Measurements from ENCODE around the gene SLC7A14. TPM values are rescaled to one million over a fixed set of nuclear protein-coding genes. Genes with fewer than 3 reads are reported as not detected.

The SLC7A14 gene
- total RNA-seq, 1 donor from 2014 or later, result under 0.01 TPM

DNA sequence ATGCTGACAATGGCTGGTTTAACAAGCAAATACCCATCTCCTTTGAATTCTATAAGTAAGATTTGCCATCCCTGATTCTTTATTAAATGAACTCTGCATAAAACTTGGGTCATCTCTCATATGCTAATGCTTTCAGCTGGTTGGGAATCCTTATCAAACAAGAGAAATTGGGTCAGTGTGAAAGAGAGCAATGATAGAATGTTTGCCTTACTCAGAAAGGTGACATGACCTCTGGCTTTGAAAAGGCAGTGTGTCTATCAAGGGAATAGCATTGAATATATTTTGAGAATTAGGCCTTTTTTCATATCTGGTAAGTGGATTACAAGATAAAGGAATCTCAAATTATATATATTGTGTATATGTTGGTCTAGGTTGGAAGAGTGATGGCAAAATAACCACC lies 8.7 kb upstream of the SLC7A14 start:
- no peak for DNase-seq (ENCODE audit: low read depth)
- Histone ChIP-seq H3K36me3 (ENCODE audit: control insufficient read depth, insufficient read depth, low read length) (no peaks in the 10 kb centered on the region), H3K4me3 (ENCODE audit: low read depth, low read length) (no peak overlapping the region), H3K27me3 (ENCODE audit: control insufficient read depth, insufficient read depth, low read length) (no peaks in the 10 kb centered on the region)
- TF ChIP-seq CTCF (IDR thresholded peaks at IDR 0.05; ENCODE audit: insufficient read depth, low read length, severe bottlenecking), result no peak
- FAIRE-seq, result no peak

DNA sequence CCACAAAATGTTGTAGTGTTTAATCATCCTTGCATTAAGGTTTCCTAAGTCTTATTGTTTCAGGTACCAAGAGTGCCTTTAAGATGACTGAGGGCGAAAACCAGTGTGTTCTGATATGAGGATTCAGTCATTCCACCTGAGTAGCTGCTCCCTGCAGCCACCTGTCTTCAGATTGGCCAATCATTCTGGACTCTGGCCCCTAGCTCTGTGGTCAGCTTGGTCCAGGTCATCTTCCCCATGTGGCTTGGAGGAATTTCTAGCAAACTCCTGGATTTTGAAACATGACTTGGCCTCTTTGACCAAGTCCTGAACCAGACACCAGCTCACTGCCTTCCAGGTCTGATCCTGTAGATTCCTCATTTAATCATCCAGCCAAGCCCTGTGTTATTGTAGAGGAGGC lies 7.8 kb upstream of the SLC7A14 start:
- FAIRE-seq, result no peak
- DNase-seq (ENCODE audit: low read depth), result no peak
- peaks cover 3% of the 10 kb centered on the region for H3K27me3 ChIP-seq (ENCODE audit: control insufficient read depth, insufficient read depth, low read length)
- no peak for TF ChIP-seq CTCF (IDR thresholded peaks at IDR 0.05; ENCODE audit: insufficient read depth, low read length, severe bottlenecking)
- H3K4me3 ChIP-seq (ENCODE audit: low read depth, low read length), result no peak overlapping the region
- no peaks in the 10 kb centered on the region for H3K36me3 ChIP-seq (ENCODE audit: control insufficient read depth, insufficient read depth, low read length)

DNA sequence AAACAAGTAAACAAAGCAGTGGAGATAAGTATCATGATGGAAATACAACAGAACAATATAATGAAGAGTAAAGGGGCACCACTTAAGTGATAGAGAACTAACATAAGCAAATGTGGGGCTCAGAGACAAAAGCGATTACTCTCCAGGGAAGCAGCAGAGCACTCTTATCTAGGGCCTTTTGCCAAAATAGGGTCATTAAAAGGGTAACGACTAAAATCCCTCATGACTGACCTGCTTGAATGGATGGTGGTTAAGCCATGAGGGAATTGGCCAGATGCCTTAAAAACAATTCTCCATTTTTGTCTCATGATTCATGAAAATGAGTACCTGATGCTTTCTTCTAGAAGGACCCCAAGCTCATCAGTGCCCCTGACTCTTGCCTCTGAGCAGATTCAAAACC lies 3.2 kb upstream of the SLC7A14 start:
- H3K36me3 ChIP-seq (ENCODE audit: control insufficient read depth, insufficient read depth, low read length), result no peaks in the 10 kb centered on the region
- DNase-seq (ENCODE audit: low read depth) (no peak), FAIRE-seq (no peak)
- no peak for TF ChIP-seq CTCF (IDR thresholded peaks at IDR 0.05; ENCODE audit: insufficient read depth, low read length, severe bottlenecking)
- peaks cover 22% of the 10 kb centered on the region for H3K27me3 ChIP-seq (ENCODE audit: control insufficient read depth, insufficient read depth, low read length)
- no peak overlapping the region for H3K4me3 ChIP-seq (ENCODE audit: low read depth, low read length)

DNA sequence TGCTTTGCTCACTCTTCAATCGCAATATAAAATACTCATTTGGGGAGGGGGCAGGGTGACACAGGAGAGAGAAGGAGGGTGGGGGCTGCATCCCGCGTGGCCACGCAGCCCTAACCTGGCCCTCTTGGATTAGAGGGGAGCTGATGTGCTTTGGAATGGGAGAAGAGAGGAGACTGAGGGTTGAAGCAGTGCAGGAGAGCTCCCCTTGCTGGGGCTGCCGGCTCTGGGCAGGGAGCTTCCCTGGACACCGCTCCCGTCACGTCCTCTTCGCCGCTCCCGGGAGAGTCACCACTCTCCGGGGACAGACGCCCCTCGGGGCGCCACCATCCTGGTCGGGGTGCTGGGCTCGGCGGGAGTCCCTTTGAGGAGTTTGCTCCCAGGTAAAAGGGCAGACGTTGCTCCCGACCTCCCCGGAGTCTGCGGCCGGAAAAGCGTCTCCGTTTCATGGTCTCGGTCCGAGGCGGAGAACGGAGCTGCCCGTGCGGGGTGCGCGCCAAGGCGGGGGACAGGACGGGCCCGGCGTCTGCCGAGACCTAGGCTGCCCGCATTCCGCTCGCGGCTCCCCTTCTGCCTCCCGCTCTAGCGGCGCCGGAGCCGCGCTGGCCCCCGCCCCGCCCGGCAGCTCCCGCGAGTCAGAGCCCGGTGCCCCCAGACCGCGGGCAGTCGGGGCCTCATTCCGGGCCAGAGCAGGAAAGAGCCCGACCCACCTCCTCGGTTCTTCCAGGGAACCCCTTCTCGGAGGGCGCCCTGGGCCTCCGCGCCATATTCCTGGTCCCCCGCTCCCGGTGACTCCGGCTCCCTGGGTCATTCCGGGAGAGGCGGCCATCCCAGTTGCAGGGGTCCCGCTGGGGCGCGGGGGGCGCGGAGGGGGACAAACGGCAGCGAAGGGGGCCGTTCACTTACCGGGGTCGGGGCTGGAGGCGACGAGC lies 603 bp downstream of the SLC7A14 start:
- Histone ChIP-seq H3K4me3 (ENCODE audit: low read depth, low read length) (no peak overlapping the region), H3K36me3 (ENCODE audit: control insufficient read depth, insufficient read depth, low read length) (no peaks in the 10 kb centered on the region), H3K27me3 (ENCODE audit: control insufficient read depth, insufficient read depth, low read length) (peaks cover 22% of the 10 kb centered on the region)
- DNase-seq (ENCODE audit: low read depth) (no peak), FAIRE-seq (no peak)
- TF ChIP-seq CTCF (IDR thresholded peaks at IDR 0.05; ENCODE audit: insufficient read depth, low read length, severe bottlenecking), result no peak

DNA sequence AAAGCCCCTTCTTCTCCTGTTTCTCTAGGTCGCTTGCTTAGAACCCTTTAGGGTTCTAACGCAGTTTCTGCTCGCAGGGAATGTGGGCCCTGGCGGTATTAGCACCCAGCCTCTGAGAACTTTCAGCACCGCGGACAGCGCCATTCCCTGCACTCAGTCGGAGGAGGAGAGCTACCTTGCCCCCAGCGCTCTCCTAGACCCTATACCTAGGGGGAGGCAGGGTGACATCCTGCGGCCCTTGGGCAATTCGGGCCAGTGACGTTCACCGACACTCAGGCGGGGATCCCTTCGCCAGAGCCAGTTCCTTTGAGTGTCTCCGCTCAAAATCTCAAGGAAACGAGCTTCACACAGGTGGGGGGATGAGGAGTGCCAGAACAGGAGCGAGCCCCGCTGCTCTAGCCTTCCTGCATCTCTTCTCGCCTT lies 1.3 kb downstream of the SLC7A14 start:
- DNase-seq (ENCODE audit: low read depth) (peak; percentile 31), FAIRE-seq (no peak)
- TF ChIP-seq CTCF (IDR thresholded peaks at IDR 0.05; ENCODE audit: insufficient read depth, low read length, severe bottlenecking), result no peak
- peaks cover 22% of the 10 kb centered on the region for H3K27me3 ChIP-seq (ENCODE audit: control insufficient read depth, insufficient read depth, low read length)
- no peaks in the 10 kb centered on the region for H3K36me3 ChIP-seq (ENCODE audit: control insufficient read depth, insufficient read depth, low read length)
- no peak overlapping the region for H3K4me3 ChIP-seq (ENCODE audit: low read depth, low read length)
